RPMI8226 (cell line): Measurements from ENCODE around the gene PRKCQ.

Source experiments
- DNase-seq: peaks from one replicate; pipeline ENCODE4 v3.0.0-alpha.2; 2015

The PRKCQ gene

GRCh38 chr10:6565588-6565987 lies 14.5 kb downstream of the PRKCQ start:
- no peak for DNase-seq

- no peak for DNase-seq
Measured at GRCh38 chr10:6564367-6564766, 15.7 kb downstream of the PRKCQ start.

- no peak for DNase-seq
Measured at GRCh38 chr10:6563731-6564130, 16.3 kb downstream of the PRKCQ start.

GRCh38 chr10:6563075-6563474 lies 17.0 kb downstream of the PRKCQ start:
- no peak for DNase-seq

- DNase-seq: no peak
Measured at GRCh38 chr10:6562221-6562620, 17.9 kb downstream of the PRKCQ start.

- DNase-seq: no peak
Measured at GRCh38 chr10:6561552-6561951, 18.5 kb downstream of the PRKCQ start.

- no peak for DNase-seq
Measured at GRCh38 chr10:6558759-6559461, 21.2 kb downstream of the PRKCQ start.

- DNase-seq: no peak
Measured at GRCh38 chr10:6558272-6558671, 21.8 kb downstream of the PRKCQ start.

- no peak for DNase-seq
Measured at GRCh38 chr10:6553937-6554336, 26.1 kb downstream of the PRKCQ start.

- DNase-seq: no peak
Measured at GRCh38 chr10:6543431-6544005, 36.6 kb downstream of the PRKCQ start.

GRCh38 chr10:6542999-6543430 lies 37.1 kb downstream of the PRKCQ start:
- DNase-seq: no peak

- no peak for DNase-seq
Measured at GRCh38 chr10:6539833-6540232, 40.2 kb downstream of the PRKCQ start.

GRCh38 chr10:6537770-6538169 lies 42.3 kb downstream of the PRKCQ start:
- DNase-seq: no peak

- no peak for DNase-seq
Measured at GRCh38 chr10:6536102-6536501, 44.0 kb downstream of the PRKCQ start.

GRCh38 chr10:6535156-6535764 lies 44.8 kb downstream of the PRKCQ start:
- no peak for DNase-seq

- no peak for DNase-seq
Measured at GRCh38 chr10:6532321-6532720, 47.8 kb downstream of the PRKCQ start.

- no peak for DNase-seq
Measured at GRCh38 chr10:6530966-6531365, 49.1 kb downstream of the PRKCQ start.

- no peak for DNase-seq
Measured at GRCh38 chr10:6530211-6530840, 49.8 kb downstream of the PRKCQ start.

- no peak for DNase-seq
Measured at GRCh38 chr10:6528198-6528950, 51.7 kb downstream of the PRKCQ start.

GRCh38 chr10:6525599-6526165 lies 54.4 kb downstream of the PRKCQ start:
- DNase-seq: no peak

- no peak for DNase-seq
Measured at GRCh38 chr10:6522230-6522629, 57.8 kb downstream of the PRKCQ start.

GRCh38 chr10:6520138-6520537 lies 59.9 kb downstream of the PRKCQ start:
- no peak for DNase-seq
